ENCODE results near the gene THUMPD3.

DNA sequence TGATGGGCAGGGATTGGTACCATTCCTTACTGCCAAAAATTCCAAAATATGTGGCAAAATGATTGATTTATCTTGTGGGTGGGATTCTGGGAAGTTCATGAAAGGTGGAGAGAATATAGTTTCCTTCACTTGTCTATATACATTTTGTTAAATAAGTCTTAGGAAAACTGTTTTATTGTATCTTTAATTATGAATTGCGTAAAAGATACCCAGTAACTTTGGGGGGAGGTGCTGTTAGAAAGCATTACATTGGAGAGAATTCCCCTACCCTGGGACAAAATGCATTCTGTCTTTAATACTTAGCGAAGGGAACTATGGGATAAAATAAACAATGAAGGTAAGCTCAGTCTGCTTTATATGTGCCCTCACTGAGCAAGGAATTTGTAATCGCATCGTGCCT is 39.1 kb downstream of the THUMPD3 start:
- no peak for TF ChIP-seq GABPA (IDR thresholded peaks at IDR 0.05 in 1 of 2, conservative IDR thresholded peaks at IDR 0.05 in 1 of 2)
- TF ChIP-seq, protein P1, sequence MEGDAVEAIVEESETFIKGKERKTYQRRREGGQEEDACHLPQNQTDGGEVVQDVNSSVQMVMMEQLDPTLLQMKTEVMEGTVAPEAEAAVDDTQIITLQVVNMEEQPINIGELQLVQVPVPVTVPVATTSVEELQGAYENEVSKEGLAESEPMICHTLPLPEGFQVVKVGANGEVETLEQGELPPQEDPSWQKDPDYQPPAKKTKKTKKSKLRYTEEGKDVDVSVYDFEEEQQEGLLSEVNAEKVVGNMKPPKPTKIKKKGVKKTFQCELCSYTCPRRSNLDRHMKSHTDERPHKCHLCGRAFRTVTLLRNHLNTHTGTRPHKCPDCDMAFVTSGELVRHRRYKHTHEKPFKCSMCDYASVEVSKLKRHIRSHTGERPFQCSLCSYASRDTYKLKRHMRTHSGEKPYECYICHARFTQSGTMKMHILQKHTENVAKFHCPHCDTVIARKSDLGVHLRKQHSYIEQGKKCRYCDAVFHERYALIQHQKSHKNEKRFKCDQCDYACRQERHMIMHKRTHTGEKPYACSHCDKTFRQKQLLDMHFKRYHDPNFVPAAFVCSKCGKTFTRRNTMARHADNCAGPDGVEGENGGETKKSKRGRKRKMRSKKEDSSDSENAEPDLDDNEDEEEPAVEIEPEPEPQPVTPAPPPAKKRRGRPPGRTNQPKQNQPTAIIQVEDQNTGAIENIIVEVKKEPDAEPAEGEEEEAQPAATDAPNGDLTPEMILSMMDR (IDR thresholded peaks at IDR 0.05; ENCODE audit: low read depth, low read length, missing input control), result no peak
